Stomach (tissue), 4 donors: ENCODE measurements around the gene SDR42E2.

Experiments used
- CTCF ChIP-seq, 7 experiments: fragments of 450-650 bp in 4 of 7; fragments of 200-600 bp in 3 of 7; sonication (generic) in 3 of 7; IDR thresholded peaks; one replicate each; pipeline ENCODE4 v1.5.1; 2016 to 2019; ENCODE audit warnings: antibody characterized with exemption in 7 of 7, control low read depth in 2 of 7, mild to moderate bottlenecking in 1 of 7
- EP300 ChIP-seq: sonication (generic); formaldehyde crosslinking; IDR thresholded peaks from one replicate; pipeline ENCODE4 v1.6.1; 2017; ENCODE audit warnings: antibody characterized with exemption
- POLR2AphosphoS5 ChIP-seq, 3 donors: sonication (generic); formaldehyde crosslinking; IDR thresholded peaks; one replicate each; pipeline ENCODE4 v1.6.1; 2016; ENCODE audit warnings: antibody characterized with exemption in 3 of 3

- no peak for TF ChIP-seq POLR2AphosphoS5 (IDR thresholded peaks at IDR 0.05)
- TF ChIP-seq CTCF (IDR thresholded peaks at IDR 0.05), result no peak
- no peak for TF ChIP-seq EP300
These were observed 29.5 kb upstream of the SDR42E2 start for GRCh38 chr16:22132801-22133200.
